Nucleus accumbens (tissue), 56 donors: ENCODE data around the gene NACAD.
"Not testable (repeated sequence)": the region's sequence is repeated elsewhere in the genome, so short reads cannot be mapped to it uniquely, and the experiment has no call there.

Experiments
- DNase-seq, 56 donors: peaks; one replicate each; lab custom pipeline; 2025; lab: John Stamatoyannopoulos, UW

The NACAD gene

GRCh38 chr7:45116048-45116447 lies 27.3 kb upstream of the NACAD start:
- DNase-seq = no peak

GRCh38 chr7:45114926-45115325 lies 26.2 kb upstream of the NACAD start:
- DNase-seq = no peak

GRCh38 chr7:45114257-45114656 lies 25.5 kb upstream of the NACAD start:
- not testable (repeated sequence) for DNase-seq

- no peak for DNase-seq
These were observed 23.9 kb upstream of the NACAD start for GRCh38 chr7:45112648-45113047.

GRCh38 chr7:45111298-45112223 lies 22.8 kb upstream of the NACAD start, which contains the start of gene TBRG4:
TBRG4 (minus strand) TSS chr7:45111697; CDS start chr7:45109237, 2,460 bp downstream.
- DNase-seq = peak; percentile 65 to 98 (median 90)

- DNase-seq = no peak
These were observed 20.1 kb upstream of the NACAD start for GRCh38 chr7:45108863-45109262.

GRCh38 chr7:45107356-45107755 lies 18.6 kb upstream of the NACAD start:
- DNase-seq = no peak

GRCh38 chr7:45106820-45107219 lies 18.1 kb upstream of the NACAD start:
- no peak for DNase-seq

- no peak for DNase-seq
These were observed 16.9 kb upstream of the NACAD start for GRCh38 chr7:45105588-45106188.

GRCh38 chr7:45104844-45105587 lies 16.2 kb upstream of the NACAD start:
- DNase-seq = no peak

- no peak for DNase-seq
These were observed 15.4 kb upstream of the NACAD start for GRCh38 chr7:45103958-45104843.

GRCh38 chr7:45102785-45103712 lies 14.3 kb upstream of the NACAD start:
- DNase-seq = no peak

- DNase-seq = no peak
These were observed 13.0 kb upstream of the NACAD start for GRCh38 chr7:45101748-45102147.

- no peak for DNase-seq
These were observed 12.2 kb upstream of the NACAD start for GRCh38 chr7:45100761-45101480.

GRCh38 chr7:45099891-45100760 lies 11.4 kb upstream of the NACAD start:
- DNase-seq = no peak

- DNase-seq = no peak
These were observed 10.4 kb upstream of the NACAD start for GRCh38 chr7:45098983-45099839.

- DNase-seq = no peak
These were observed 4.1 kb upstream of the NACAD start for GRCh38 chr7:45092931-45093235.
